ENCODE results near the gene SLC6A11.

SLC6A11 gene

GRCh38 chr3:10932596-10932995 is 116.6 kb downstream of the SLC6A11 start:
- Histone ChIP-seq H3K4me3 (ENCODE audit: low read length) (no peak overlapping the region), H3K27ac (ENCODE audit: low read depth, low read length) (no peak overlapping the region), H3K36me3 (ENCODE audit: control insufficient read depth, insufficient read depth, low read length) (no peaks in the 10 kb centered on the region), H3K9ac (ENCODE audit: low read length) (no peak overlapping the region), H3K27me3 (ENCODE audit: control insufficient read depth, insufficient read depth, low read length) (peaks cover 3% of the 10 kb centered on the region), H3K4me1 (ENCODE audit: control insufficient read depth, insufficient read depth, low read length) (no peaks in the 10 kb centered on the region)

GRCh38 chr3:10933021-10933420 is 117.0 kb downstream of the SLC6A11 start:
- Histone ChIP-seq H3K9ac (ENCODE audit: low read length) (no peak overlapping the region), H3K4me1 (ENCODE audit: control insufficient read depth, insufficient read depth, low read length) (no peaks in the 10 kb centered on the region), H3K4me3 (ENCODE audit: low read length) (no peak overlapping the region), H3K36me3 (ENCODE audit: control insufficient read depth, insufficient read depth, low read length) (no peaks in the 10 kb centered on the region), H3K27ac (ENCODE audit: low read depth, low read length) (no peak overlapping the region), H3K27me3 (ENCODE audit: control insufficient read depth, insufficient read depth, low read length) (peaks cover 3% of the 10 kb centered on the region)

- Histone ChIP-seq H3K36me3 (ENCODE audit: control insufficient read depth, insufficient read depth, low read length) (no peaks in the 10 kb centered on the region), H3K9ac (ENCODE audit: low read length) (no peak overlapping the region), H3K4me3 (ENCODE audit: low read length) (no peak overlapping the region), H3K27ac (ENCODE audit: low read depth, low read length) (no peak overlapping the region), H3K4me1 (ENCODE audit: control insufficient read depth, insufficient read depth, low read length) (no peaks in the 10 kb centered on the region), H3K27me3 (ENCODE audit: control insufficient read depth, insufficient read depth, low read length) (peaks cover 3% of the 10 kb centered on the region)
These were observed 117.4 kb downstream of the SLC6A11 start for GRCh38 chr3:10933470-10933804.

- peaks cover 3% of the 10 kb centered on the region for H3K27me3 ChIP-seq (ENCODE audit: control insufficient read depth, insufficient read depth, low read length)
- no peak overlapping the region for H3K9ac ChIP-seq (ENCODE audit: low read length)
- no peak overlapping the region for H3K4me3 ChIP-seq (ENCODE audit: low read length)
- no peak overlapping the region for H3K27ac ChIP-seq (ENCODE audit: low read depth, low read length)
- H3K4me1 ChIP-seq (ENCODE audit: control insufficient read depth, insufficient read depth, low read length): no peaks in the 10 kb centered on the region
- H3K36me3 ChIP-seq (ENCODE audit: control insufficient read depth, insufficient read depth, low read length): no peaks in the 10 kb centered on the region
These were observed 117.9 kb downstream of the SLC6A11 start for GRCh38 chr3:10933805-10934481.

GRCh38 chr3:10935028-10935427 is 119.0 kb downstream of the SLC6A11 start:
- H3K27ac ChIP-seq (ENCODE audit: low read depth, low read length): no peak overlapping the region
- no peaks in the 10 kb centered on the region for H3K36me3 ChIP-seq (ENCODE audit: control insufficient read depth, insufficient read depth, low read length)
- no peak overlapping the region for H3K4me3 ChIP-seq (ENCODE audit: low read length)
- no peaks in the 10 kb centered on the region for H3K4me1 ChIP-seq (ENCODE audit: control insufficient read depth, insufficient read depth, low read length)
- H3K9ac ChIP-seq (ENCODE audit: low read length): no peak overlapping the region
- peaks cover 3% of the 10 kb centered on the region for H3K27me3 ChIP-seq (ENCODE audit: control insufficient read depth, insufficient read depth, low read length)

GRCh38 chr3:10935846-10936631 is 120.0 kb downstream of the SLC6A11 start:
- no peaks in the 10 kb centered on the region for H3K4me1 ChIP-seq (ENCODE audit: control insufficient read depth, insufficient read depth, low read length)
- H3K4me3 ChIP-seq (ENCODE audit: low read length): no peak overlapping the region

GRCh38 chr3:10936686-10937085 is 120.7 kb downstream of the SLC6A11 start:
- no peaks in the 10 kb centered on the region for H3K4me1 ChIP-seq (ENCODE audit: control insufficient read depth, insufficient read depth, low read length)
- H3K27ac ChIP-seq (ENCODE audit: low read depth, low read length): no peak overlapping the region

More at GRCh38 chr3:10935846-10936631, 120.0 kb downstream of the SLC6A11 start:
- Histone ChIP-seq H3K9ac (ENCODE audit: low read length) (no peak overlapping the region), H3K27me3 (ENCODE audit: control insufficient read depth, insufficient read depth, low read length) (peaks cover 3% of the 10 kb centered on the region), H3K27ac (ENCODE audit: low read depth, low read length) (no peak overlapping the region), H3K36me3 (ENCODE audit: control insufficient read depth, insufficient read depth, low read length) (no peaks in the 10 kb centered on the region)

GRCh38 chr3:10937141-10937825 is 121.3 kb downstream of the SLC6A11 start:
- Histone ChIP-seq H3K9ac (ENCODE audit: low read length) (no peak overlapping the region), H3K36me3 (ENCODE audit: control insufficient read depth, insufficient read depth, low read length) (no peaks in the 10 kb centered on the region), H3K4me3 (ENCODE audit: low read length) (no peak overlapping the region), H3K27ac (ENCODE audit: low read depth, low read length) (no peak overlapping the region), H3K4me1 (ENCODE audit: control insufficient read depth, insufficient read depth, low read length) (no peaks in the 10 kb centered on the region), H3K27me3 (ENCODE audit: control insufficient read depth, insufficient read depth, low read length) (peaks cover 3% of the 10 kb centered on the region)

More at GRCh38 chr3:10936686-10937085, 120.7 kb downstream of the SLC6A11 start:
- H3K27me3 ChIP-seq (ENCODE audit: control insufficient read depth, insufficient read depth, low read length): peaks cover 3% of the 10 kb centered on the region
- no peak overlapping the region for H3K4me3 ChIP-seq (ENCODE audit: low read length)
- H3K9ac ChIP-seq (ENCODE audit: low read length): no peak overlapping the region
- no peaks in the 10 kb centered on the region for H3K36me3 ChIP-seq (ENCODE audit: control insufficient read depth, insufficient read depth, low read length)

- peaks cover 3% of the 10 kb centered on the region for H3K27me3 ChIP-seq (ENCODE audit: control insufficient read depth, insufficient read depth, low read length)
- H3K27ac ChIP-seq (ENCODE audit: low read depth, low read length): no peak overlapping the region
- H3K9ac ChIP-seq (ENCODE audit: low read length): no peak overlapping the region
- no peaks in the 10 kb centered on the region for H3K36me3 ChIP-seq (ENCODE audit: control insufficient read depth, insufficient read depth, low read length)
- no peaks in the 10 kb centered on the region for H3K4me1 ChIP-seq (ENCODE audit: control insufficient read depth, insufficient read depth, low read length)
- H3K4me3 ChIP-seq (ENCODE audit: low read length): no peak overlapping the region
These were observed 123.5 kb downstream of the SLC6A11 start for GRCh38 chr3:10939556-10939955.

- no peak overlapping the region for H3K9ac ChIP-seq (ENCODE audit: low read length)
- H3K27ac ChIP-seq (ENCODE audit: low read depth, low read length): no peak overlapping the region
- no peaks in the 10 kb centered on the region for H3K4me1 ChIP-seq (ENCODE audit: control insufficient read depth, insufficient read depth, low read length)
- H3K27me3 ChIP-seq (ENCODE audit: control insufficient read depth, insufficient read depth, low read length): peaks cover 3% of the 10 kb centered on the region
- H3K4me3 ChIP-seq (ENCODE audit: low read length): no peak overlapping the region
- no peaks in the 10 kb centered on the region for H3K36me3 ChIP-seq (ENCODE audit: control insufficient read depth, insufficient read depth, low read length)
These were observed 124.1 kb downstream of the SLC6A11 start for GRCh38 chr3:10940106-10940505.

GRCh38 chr3:10941972-10942371 is 125.9 kb downstream of the SLC6A11 start:
- Histone ChIP-seq H3K27ac (ENCODE audit: low read depth, low read length) (no peak overlapping the region), H3K4me1 (ENCODE audit: control insufficient read depth, insufficient read depth, low read length) (no peaks in the 10 kb centered on the region), H3K36me3 (ENCODE audit: control insufficient read depth, insufficient read depth, low read length) (no peaks in the 10 kb centered on the region), H3K27me3 (ENCODE audit: control insufficient read depth, insufficient read depth, low read length) (no peaks in the 10 kb centered on the region), H3K4me3 (ENCODE audit: low read length) (no peak overlapping the region), H3K9ac (ENCODE audit: low read length) (no peak overlapping the region)

GRCh38 chr3:10942690-10943205 is 126.7 kb downstream of the SLC6A11 start:
- no peak overlapping the region for H3K9ac ChIP-seq (ENCODE audit: low read length)
- H3K27me3 ChIP-seq (ENCODE audit: control insufficient read depth, insufficient read depth, low read length): no peaks in the 10 kb centered on the region
- no peak overlapping the region for H3K27ac ChIP-seq (ENCODE audit: low read depth, low read length)
- no peaks in the 10 kb centered on the region for H3K4me1 ChIP-seq (ENCODE audit: control insufficient read depth, insufficient read depth, low read length)
- no peak overlapping the region for H3K4me3 ChIP-seq (ENCODE audit: low read length)
- no peaks in the 10 kb centered on the region for H3K36me3 ChIP-seq (ENCODE audit: control insufficient read depth, insufficient read depth, low read length)
